Spleen (tissue), 11 donors: ENCODE results near the gene GPR83. TPM values are rescaled to one million over a fixed set of nuclear protein-coding genes. Genes with fewer than 3 reads are reported as not detected.

Experiments used
- DNase-seq: peaks from one replicate; pipeline ENCODE4 v3.0.0-alpha.2; 2020
- H3K27ac ChIP-seq, 8 donors: fragments of 200-600 bp; sonication (generic) in 7 of 8; 1 replicate in 4 of 8; 2 replicates in 4 of 8; pipeline versions ENCODE4 v1.5.0 to v1.8.0; 2016 to 2021; ENCODE audit warnings: inconsistent platforms in 4 of 8, mild to moderate bottlenecking in 4 of 8, moderate library complexity in 1 of 8
- H3K27me3 ChIP-seq, 7 donors: fragments of 200-600 bp; sonication (generic) in 6 of 7; replicated peaks in 1 of 7; 1 replicate in 4 of 7; 2 replicates in 3 of 7; pipeline versions ENCODE4 v1.5.0 to v1.8.0; 2016 to 2021; ENCODE audit warnings: inconsistent platforms in 3 of 7, mild to moderate bottlenecking in 1 of 7
- H3K36me3 ChIP-seq, 6 donors: fragments of 200-600 bp; sonication (generic) in 5 of 6; 1 replicate in 4 of 6; 2 replicates in 2 of 6; pipeline versions ENCODE4 v1.5.0 to v1.8.0; 2016 to 2021; ENCODE audit warnings: inconsistent platforms in 2 of 6
- H3K4me1 ChIP-seq, 6 donors: fragments of 200-600 bp; sonication (generic) in 5 of 6; 1 replicate in 3 of 6; 2 replicates in 3 of 6; pipeline versions ENCODE4 v1.5.0 to v1.8.0; 2016 to 2021; ENCODE audit warnings: inconsistent platforms in 3 of 6
- H3K4me3 ChIP-seq, 8 donors: fragments of 200-600 bp; sonication (generic) in 7 of 8; 1 replicate in 4 of 8; 2 replicates in 4 of 8; pipeline versions ENCODE4 v1.5.0 to v1.8.0; 2016 to 2021; ENCODE audit warnings: inconsistent platforms in 4 of 8, mild to moderate bottlenecking in 4 of 8, moderate library complexity in 2 of 8
- H3K9me3 ChIP-seq, 8 donors: fragments of 200-600 bp; sonication (generic) in 7 of 8; 1 replicate in 4 of 8; 2 replicates in 4 of 8; pipeline versions ENCODE4 v1.5.0 to v1.8.0; 2016 to 2021; ENCODE audit warnings: inconsistent platforms in 4 of 8
- POLR2A ChIP-seq, 3 donors: fragments of 450-650 bp; IDR thresholded peaks; one replicate each; pipeline ENCODE4 v1.5.1; 2017; ENCODE audit warnings: antibody characterized with exemption in 3 of 3, mild to moderate bottlenecking in 1 of 3
- POLR2AphosphoS5 ChIP-seq, 3 donors: sonication (generic); formaldehyde crosslinking; IDR thresholded peaks; one replicate each; pipeline ENCODE4 v1.5.1; 2017; ENCODE audit warnings: antibody characterized with exemption in 3 of 3
- WGBS, 5 donors: extraction: QIAGEN DNeasy Blood & Tissue Kit in 3 of 5; methylation state at CpG; one replicate each; pipeline versions ENCODE4 v1.1.5 to v1.1.7; 2013 to 2018; 5-methylcytosine and 5-hydroxymethylcytosine counted together
- intact Hi-C: fragments of 100-400 bp; cut with DNase I; formaldehyde crosslinking; loops from one replicate; pipeline ENCODE4 v1.15.0; 2023; ENCODE audit warnings: low total_unique reads
- polyA plus RNA-seq, 3 donors: library from polyadenylated mRNA; stranded (reverse); fragments of 200-250 nt; gene quantifications; one replicate each; pipeline ENCODE4 v1.2.1, GENCODE V29; 2013
- total RNA-seq, 7 donors: library from RNA; depleted of rRNA in 3 of 7; stranded (reverse); fragments of >200 nt in 3 of 7; fragmentation: NEBNext Ultra II Directional in 4 of 7; extraction: Animal tissue kit (Norgen Biotek cat#: 25700) in 4 of 7; gene quantifications; one replicate each; pipeline versions ENCODE4 v1.1.0 to v1.2.1, GENCODE V29; 2016 to 2021
- TF ChIP-seq, protein P1 (sequence below), 11 experiments: fragments of 200-600 bp in 7 of 11; fragments of 450-650 bp in 4 of 11; sonication (generic) in 4 of 11; IDR thresholded peaks in 8 of 11; conservative IDR thresholded peaks in 3 of 11; 1 replicate in 7 of 11; 2 replicates in 4 of 11; pipeline versions ENCODE4 v1.4.0 to v1.8.0; 2016 to 2021; ENCODE audit warnings: antibody characterized with exemption in 11 of 11, inconsistent platforms in 4 of 11, mild to moderate bottlenecking in 1 of 11
- donor health status: healthy with polysubstance abuse.
- donor health status: DM: no; HTN: no; CAD: no; lungs with moderate emphysema.
- donor health status: DM: no; HTN: no; CAD: no.
- donor health status: Bipolar disorder and iron deficiency.
- donor health status: healthy.
- donor health status: DM: no; HTN: no; CAD: no.
- donor health status: DM: yes; HTN: yes; CAD: no.

Gene GPR83
- total and polyA plus RNA-seq, 10 donors = 0.06 to 0.66 (median 0.15) TPM; not detected in 1

DNA sequence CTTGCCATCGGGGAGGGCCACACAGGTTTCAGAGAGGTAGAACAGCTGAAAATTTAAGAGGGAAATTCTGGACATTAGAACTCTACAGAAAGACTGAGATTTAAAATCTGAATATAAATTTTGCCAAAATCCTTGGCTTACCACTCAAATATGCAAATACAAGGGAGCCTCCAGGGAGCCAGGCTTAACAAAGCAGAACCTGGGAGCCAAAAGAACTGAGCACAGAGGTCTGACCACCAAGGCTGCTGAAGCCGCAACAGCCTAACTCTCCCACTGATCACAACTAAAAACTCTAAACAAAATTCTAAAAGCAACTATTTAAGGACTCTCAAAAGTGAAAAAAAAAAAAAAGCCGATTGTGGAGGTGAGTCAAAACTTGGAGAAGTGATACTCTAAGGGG lies 62.6 kb downstream of the GPR83 start:
- TF ChIP-seq POLR2AphosphoS5 (IDR thresholded peaks at IDR 0.05) = no peak
- TF ChIP-seq POLR2A (IDR thresholded peaks at IDR 0.05) = no peak
- TF ChIP-seq, protein P1, sequence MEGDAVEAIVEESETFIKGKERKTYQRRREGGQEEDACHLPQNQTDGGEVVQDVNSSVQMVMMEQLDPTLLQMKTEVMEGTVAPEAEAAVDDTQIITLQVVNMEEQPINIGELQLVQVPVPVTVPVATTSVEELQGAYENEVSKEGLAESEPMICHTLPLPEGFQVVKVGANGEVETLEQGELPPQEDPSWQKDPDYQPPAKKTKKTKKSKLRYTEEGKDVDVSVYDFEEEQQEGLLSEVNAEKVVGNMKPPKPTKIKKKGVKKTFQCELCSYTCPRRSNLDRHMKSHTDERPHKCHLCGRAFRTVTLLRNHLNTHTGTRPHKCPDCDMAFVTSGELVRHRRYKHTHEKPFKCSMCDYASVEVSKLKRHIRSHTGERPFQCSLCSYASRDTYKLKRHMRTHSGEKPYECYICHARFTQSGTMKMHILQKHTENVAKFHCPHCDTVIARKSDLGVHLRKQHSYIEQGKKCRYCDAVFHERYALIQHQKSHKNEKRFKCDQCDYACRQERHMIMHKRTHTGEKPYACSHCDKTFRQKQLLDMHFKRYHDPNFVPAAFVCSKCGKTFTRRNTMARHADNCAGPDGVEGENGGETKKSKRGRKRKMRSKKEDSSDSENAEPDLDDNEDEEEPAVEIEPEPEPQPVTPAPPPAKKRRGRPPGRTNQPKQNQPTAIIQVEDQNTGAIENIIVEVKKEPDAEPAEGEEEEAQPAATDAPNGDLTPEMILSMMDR (IDR thresholded peaks at IDR 0.05 in 8 of 11, conservative IDR thresholded peaks at IDR 0.05 in 3 of 11) = no peak
- Histone ChIP-seq H3K27ac (no peak overlapping the region), H3K36me3 (no peaks in the 10 kb centered on the region), H3K9me3 (no peaks in the 10 kb centered on the region), H3K4me3 (no peak overlapping the region), H3K27me3 (peaks cover 0 to 7% (median 0%) of the 10 kb centered on the region in 7 donors), H3K4me1 (no peaks in the 10 kb centered on the region)
- DNase-seq = no peak
- WGBS, 5 donors = 88 to 96% (median 90%) methylated on average over 3 of the region's 3 CpGs
- intact Hi-C loops = no loop called here

DNA sequence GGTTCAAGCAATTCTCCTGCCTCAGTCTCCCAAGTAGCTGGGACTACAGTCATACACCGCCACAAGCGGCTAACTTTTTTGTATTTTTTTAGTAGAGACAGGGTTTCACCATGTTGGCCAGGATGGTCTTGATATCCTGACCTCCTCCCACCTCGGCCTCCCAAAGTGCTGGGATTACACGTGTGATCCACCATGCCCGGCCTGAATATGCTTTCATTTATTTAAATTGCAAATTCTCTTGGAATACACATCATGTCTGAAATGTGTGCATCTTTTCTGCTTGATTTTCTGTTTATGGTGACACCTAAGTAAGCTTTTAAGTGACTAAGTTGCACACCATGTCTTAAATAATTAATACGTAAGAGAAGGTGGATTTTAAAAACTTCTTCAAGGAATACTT lies 65.2 kb downstream of the GPR83 start:
- peaks cover 0 to 7% (median 0%) of the 10 kb centered on the region in 7 donors for H3K27me3 ChIP-seq
- WGBS, 5 donors = 86 to 90% (median 90%) methylated on average over 6 of the region's 6 CpGs
- TF ChIP-seq, protein P1 (IDR thresholded peaks at IDR 0.05 in 8 of 11, conservative IDR thresholded peaks at IDR 0.05 in 3 of 11) = no peak
- TF ChIP-seq POLR2A (IDR thresholded peaks at IDR 0.05) (no peak), POLR2AphosphoS5 (IDR thresholded peaks at IDR 0.05) (no peak)
- DNase-seq = no peak
- intact Hi-C loops = no loop called here
- no peak overlapping the region for H3K27ac ChIP-seq
- no peaks in the 10 kb centered on the region for H3K4me1 ChIP-seq
- no peaks in the 10 kb centered on the region for H3K36me3 ChIP-seq
- no peak overlapping the region for H3K4me3 ChIP-seq
- H3K9me3 ChIP-seq = no peaks in the 10 kb centered on the region

DNA sequence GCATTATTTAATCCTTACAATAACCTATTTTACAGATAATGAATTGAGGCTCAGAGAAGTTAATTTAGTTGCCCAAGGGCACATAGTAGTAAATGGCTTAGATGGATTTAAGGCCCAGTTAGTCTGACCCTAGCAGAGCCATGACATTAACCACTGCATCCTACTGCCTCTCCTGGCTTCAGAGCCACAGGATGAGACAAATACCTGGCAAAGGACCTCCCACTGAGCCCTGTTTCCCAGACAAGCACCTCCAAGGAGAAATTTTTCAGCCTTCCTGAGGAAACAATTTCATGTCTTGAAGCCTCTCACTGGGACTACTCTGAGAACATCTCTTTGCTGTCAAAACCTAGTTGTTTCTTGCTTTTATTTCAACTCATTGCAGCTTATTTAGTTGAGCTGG lies 68.4 kb downstream of the GPR83 start:
- Histone ChIP-seq H3K36me3 (no peaks in the 10 kb centered on the region), H3K9me3 (no peaks in the 10 kb centered on the region), H3K27me3 (peaks cover 0 to 7% (median 0%) of the 10 kb centered on the region in 7 donors), H3K27ac (no peak overlapping the region), H3K4me1 (no peaks in the 10 kb centered on the region), H3K4me3 (no peak overlapping the region)
- intact Hi-C loops = no loop called here
- TF ChIP-seq POLR2AphosphoS5 (IDR thresholded peaks at IDR 0.05) = no peak
- TF ChIP-seq, protein P1 (IDR thresholded peaks at IDR 0.05 in 8 of 11, conservative IDR thresholded peaks at IDR 0.05 in 3 of 11) = no peak
- TF ChIP-seq POLR2A (IDR thresholded peaks at IDR 0.05) = no peak
- no peak for DNase-seq

DNA sequence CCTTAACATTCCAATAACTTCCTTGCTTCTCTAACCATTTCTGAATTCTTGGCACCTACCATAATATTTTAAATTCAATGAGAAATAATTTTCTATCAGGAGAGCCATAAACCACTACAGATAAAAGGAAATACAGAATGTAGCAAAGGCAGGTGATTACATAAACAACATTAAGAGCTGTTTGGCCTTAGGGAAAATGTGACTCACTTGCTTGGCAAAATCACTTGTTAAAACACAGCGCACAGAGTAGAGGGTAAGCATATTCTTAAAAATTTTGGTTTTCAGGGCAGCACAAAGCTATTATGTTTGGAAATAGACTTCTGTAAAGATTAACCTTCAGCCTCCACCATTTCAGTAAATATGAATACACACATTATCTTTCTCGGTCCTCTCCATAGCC lies 70.4 kb downstream of the GPR83 start:
- intact Hi-C loops = no loop called here
- Histone ChIP-seq H3K9me3 (peaks cover 0 to 12% (median 6%) of the 10 kb centered on the region in 8 donors), H3K4me3 (no peak overlapping the region), H3K36me3 (no peaks in the 10 kb centered on the region), H3K27me3 (peaks cover 0 to 3% (median 0%) of the 10 kb centered on the region in 7 donors), H3K27ac (no peak overlapping the region), H3K4me1 (no peaks in the 10 kb centered on the region)
- no peak for DNase-seq
- TF ChIP-seq POLR2AphosphoS5 (IDR thresholded peaks at IDR 0.05) (no peak), POLR2A (IDR thresholded peaks at IDR 0.05) (no peak)
- TF ChIP-seq, protein P1 (IDR thresholded peaks at IDR 0.05 in 8 of 11, conservative IDR thresholded peaks at IDR 0.05 in 3 of 11) = no peak
- WGBS, 5 donors = 89 to 96% (median 94%) methylated on average over 2 of the region's 2 CpGs
